HepG2 (cell line): ENCODE measurements around the gene RABEP1.

Experiments used
- CC2D1A ChIP-seq: sonication (generic); formaldehyde crosslinking; IDR thresholded peaks from 2 replicates; pipeline ENCODE4 v1.8.1; 2023; ENCODE audit warnings: mild to moderate bottlenecking, missing genetic modification reagents
- EP300 ChIP-seq, 3 experiments: sonication (generic) in 1 of 3; formaldehyde crosslinking in 1 of 3; IDR thresholded peaks; 2 replicates each; pipeline versions ENCODE4 v1.5.1 to v1.6.1; 2011 to 2020; ENCODE audit warnings: low read depth in 2 of 3, low read length in 2 of 3, borderline replicate concordance in 1 of 3, improper control_type of control experiment in 1 of 3, mild to moderate bottlenecking in 1 of 3, missing genetic modification reagents in 1 of 3, moderate library complexity in 1 of 3
- HNRNPLL ChIP-seq: fragments of 200-400 bp; formaldehyde crosslinking; IDR thresholded peaks from 2 replicates; pipeline ENCODE4 v1.6.1; 2017; ENCODE audit warnings: mild to moderate bottlenecking, low read depth, low read length; ENCODE audit not compliant: poor library complexity, severe bottlenecking
- PLRG1 ChIP-seq: fragments of 450-650 bp; conservative IDR thresholded peaks from 2 replicates; pipeline ENCODE4 v1.6.1; 2016
- POLR2A ChIP-seq, 2 experiments: IDR thresholded peaks; 2 replicates each; pipeline ENCODE4 v1.6.1; 2011; ENCODE audit warnings: low read depth in 2 of 2, low read length in 2 of 2, mild to moderate bottlenecking in 1 of 2, moderate library complexity in 1 of 2; ENCODE audit not compliant: insufficient read depth in 1 of 2
- SNRNP70 ChIP-seq: fragments of 200-400 bp; formaldehyde crosslinking; IDR thresholded peaks from 2 replicates; pipeline ENCODE4 v1.6.1; 2017; ENCODE audit warnings: mild to moderate bottlenecking, low read depth, low read length, moderate library complexity
- SSRP1 ChIP-seq: IDR thresholded peaks from 2 replicates; pipeline ENCODE4 v1.6.1; 2016; ENCODE audit warnings: control low read depth
- ZNF350 ChIP-seq: sonication (generic); formaldehyde crosslinking; IDR thresholded peaks from 2 replicates; pipeline ENCODE4 v1.4.0; 2020; ENCODE audit warnings: mild to moderate bottlenecking, low read depth, missing genetic modification reagents, borderline replicate concordance
- ZSCAN22 ChIP-seq: sonication (generic); formaldehyde crosslinking; IDR thresholded peaks from 2 replicates; pipeline ENCODE4 v1.4.0; 2020; ENCODE audit warnings: mild to moderate bottlenecking, missing genetic modification reagents
- TF ChIP-seq, protein P1 (sequence below): sonication (generic); formaldehyde crosslinking; IDR thresholded peaks from 2 replicates; pipeline ENCODE4 v1.4.0; 2020; ENCODE audit warnings: mild to moderate bottlenecking, missing genetic modification reagents, borderline replicate concordance
- TF ChIP-seq, protein P2 (sequence below): sonication (generic); formaldehyde crosslinking; IDR thresholded peaks from 2 replicates; pipeline ENCODE4 v1.5.0; 2020; ENCODE audit warnings: mild to moderate bottlenecking, missing genetic modification reagents, moderate library complexity
- TF ChIP-seq, protein P3 (sequence below), 2 experiments: sonication (generic) in 1 of 2; formaldehyde crosslinking in 1 of 2; IDR thresholded peaks; 2 replicates each; pipeline versions ENCODE4 v1.5.1 to v1.6.1; 2011 to 2020; ENCODE audit warnings: borderline replicate concordance in 1 of 2, low read depth in 1 of 2, low read length in 1 of 2, mild to moderate bottlenecking in 1 of 2, missing genetic modification reagents in 1 of 2, moderate library complexity in 1 of 2
- TF ChIP-seq, protein P4 (sequence below): sonication (generic); formaldehyde crosslinking; IDR thresholded peaks from 2 replicates; pipeline ENCODE4 v1.4.0; 2020; ENCODE audit warnings: missing genetic modification reagents
- TF ChIP-seq, protein P5 (sequence below): sonication (generic); formaldehyde crosslinking; IDR thresholded peaks from 2 replicates; pipeline ENCODE4 v1.4.0; 2020; ENCODE audit warnings: missing genetic modification reagents

DNA sequence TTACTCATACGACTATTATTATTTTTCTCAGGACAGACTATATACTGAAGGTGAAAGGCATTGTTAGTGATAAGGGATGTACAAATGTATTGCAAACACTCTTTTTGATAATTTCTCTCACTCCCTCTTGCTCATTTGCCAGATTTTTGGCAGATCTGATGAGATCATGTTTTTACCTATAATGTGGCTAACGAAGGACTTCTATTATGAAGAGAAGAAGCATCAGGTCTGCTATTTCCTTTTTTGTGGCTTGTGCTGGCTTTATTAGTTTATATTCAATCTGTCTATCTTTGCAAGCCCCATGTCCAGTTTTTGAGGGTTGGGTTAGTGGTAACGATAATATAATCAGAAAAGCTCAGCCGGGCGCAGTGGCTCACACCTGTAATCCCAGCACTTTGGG, 25.0 kb upstream of the RABEP1 start:
- TF ChIP-seq, protein P1, sequence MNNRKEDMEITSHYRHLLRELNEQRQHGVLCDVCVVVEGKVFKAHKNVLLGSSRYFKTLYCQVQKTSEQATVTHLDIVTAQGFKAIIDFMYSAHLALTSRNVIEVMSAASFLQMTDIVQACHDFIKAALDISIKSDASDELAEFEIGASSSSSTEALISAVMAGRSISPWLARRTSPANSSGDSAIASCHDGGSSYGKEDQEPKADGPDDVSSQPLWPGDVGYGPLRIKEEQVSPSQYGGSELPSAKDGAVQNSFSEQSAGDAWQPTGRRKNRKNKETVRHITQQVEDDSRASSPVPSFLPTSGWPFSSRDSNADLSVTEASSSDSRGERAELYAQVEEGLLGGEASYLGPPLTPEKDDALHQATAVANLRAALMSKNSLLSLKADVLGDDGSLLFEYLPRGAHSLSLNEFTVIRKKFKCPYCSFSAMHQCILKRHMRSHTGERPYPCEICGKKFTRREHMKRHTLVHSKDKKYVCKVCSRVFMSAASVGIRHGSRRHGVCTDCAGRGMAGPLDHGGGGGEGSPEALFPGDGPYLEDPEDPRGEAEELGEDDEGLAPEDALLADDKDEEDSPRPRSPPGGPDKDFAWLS, result no peak
- TF ChIP-seq, protein P2, sequence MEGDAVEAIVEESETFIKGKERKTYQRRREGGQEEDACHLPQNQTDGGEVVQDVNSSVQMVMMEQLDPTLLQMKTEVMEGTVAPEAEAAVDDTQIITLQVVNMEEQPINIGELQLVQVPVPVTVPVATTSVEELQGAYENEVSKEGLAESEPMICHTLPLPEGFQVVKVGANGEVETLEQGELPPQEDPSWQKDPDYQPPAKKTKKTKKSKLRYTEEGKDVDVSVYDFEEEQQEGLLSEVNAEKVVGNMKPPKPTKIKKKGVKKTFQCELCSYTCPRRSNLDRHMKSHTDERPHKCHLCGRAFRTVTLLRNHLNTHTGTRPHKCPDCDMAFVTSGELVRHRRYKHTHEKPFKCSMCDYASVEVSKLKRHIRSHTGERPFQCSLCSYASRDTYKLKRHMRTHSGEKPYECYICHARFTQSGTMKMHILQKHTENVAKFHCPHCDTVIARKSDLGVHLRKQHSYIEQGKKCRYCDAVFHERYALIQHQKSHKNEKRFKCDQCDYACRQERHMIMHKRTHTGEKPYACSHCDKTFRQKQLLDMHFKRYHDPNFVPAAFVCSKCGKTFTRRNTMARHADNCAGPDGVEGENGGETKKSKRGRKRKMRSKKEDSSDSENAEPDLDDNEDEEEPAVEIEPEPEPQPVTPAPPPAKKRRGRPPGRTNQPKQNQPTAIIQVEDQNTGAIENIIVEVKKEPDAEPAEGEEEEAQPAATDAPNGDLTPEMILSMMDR (CRISPR knock-in tag), result no peak
- TF ChIP-seq HNRNPLL (no peak), POLR2A (IDR thresholded peaks at IDR 0.05; ENCODE audit: insufficient read depth in 1 of 2, low read depth in 2 of 2, low read length in 2 of 2) (no peak), SNRNP70 (no peak), EP300 (IDR thresholded peaks at IDR 0.05; ENCODE audit: low read depth in 2 of 2, low read length in 2 of 2) (no peak), EP300 (CRISPR knock-in tag; IDR thresholded peaks at IDR 0.05; ENCODE audit: borderline replicate concordance) (no peak), CC2D1A (CRISPR knock-in tag) (no peak), SSRP1 (CRISPR knock-in tag) (no peak), ZSCAN22 (CRISPR knock-in tag) (no peak), ZNF350 (CRISPR knock-in tag) (no peak), PLRG1 (no peak)
- TF ChIP-seq, protein P3, sequence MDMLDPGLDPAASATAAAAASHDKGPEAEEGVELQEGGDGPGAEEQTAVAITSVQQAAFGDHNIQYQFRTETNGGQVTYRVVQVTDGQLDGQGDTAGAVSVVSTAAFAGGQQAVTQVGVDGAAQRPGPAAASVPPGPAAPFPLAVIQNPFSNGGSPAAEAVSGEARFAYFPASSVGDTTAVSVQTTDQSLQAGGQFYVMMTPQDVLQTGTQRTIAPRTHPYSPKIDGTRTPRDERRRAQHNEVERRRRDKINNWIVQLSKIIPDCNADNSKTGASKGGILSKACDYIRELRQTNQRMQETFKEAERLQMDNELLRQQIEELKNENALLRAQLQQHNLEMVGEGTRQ (IDR thresholded peaks at IDR 0.05; ENCODE audit: low read depth, low read length), result no peak
- TF ChIP-seq, protein P3 (CRISPR knock-in tag; IDR thresholded peaks at IDR 0.05; ENCODE audit: borderline replicate concordance), result no peak
- TF ChIP-seq, protein P4, sequence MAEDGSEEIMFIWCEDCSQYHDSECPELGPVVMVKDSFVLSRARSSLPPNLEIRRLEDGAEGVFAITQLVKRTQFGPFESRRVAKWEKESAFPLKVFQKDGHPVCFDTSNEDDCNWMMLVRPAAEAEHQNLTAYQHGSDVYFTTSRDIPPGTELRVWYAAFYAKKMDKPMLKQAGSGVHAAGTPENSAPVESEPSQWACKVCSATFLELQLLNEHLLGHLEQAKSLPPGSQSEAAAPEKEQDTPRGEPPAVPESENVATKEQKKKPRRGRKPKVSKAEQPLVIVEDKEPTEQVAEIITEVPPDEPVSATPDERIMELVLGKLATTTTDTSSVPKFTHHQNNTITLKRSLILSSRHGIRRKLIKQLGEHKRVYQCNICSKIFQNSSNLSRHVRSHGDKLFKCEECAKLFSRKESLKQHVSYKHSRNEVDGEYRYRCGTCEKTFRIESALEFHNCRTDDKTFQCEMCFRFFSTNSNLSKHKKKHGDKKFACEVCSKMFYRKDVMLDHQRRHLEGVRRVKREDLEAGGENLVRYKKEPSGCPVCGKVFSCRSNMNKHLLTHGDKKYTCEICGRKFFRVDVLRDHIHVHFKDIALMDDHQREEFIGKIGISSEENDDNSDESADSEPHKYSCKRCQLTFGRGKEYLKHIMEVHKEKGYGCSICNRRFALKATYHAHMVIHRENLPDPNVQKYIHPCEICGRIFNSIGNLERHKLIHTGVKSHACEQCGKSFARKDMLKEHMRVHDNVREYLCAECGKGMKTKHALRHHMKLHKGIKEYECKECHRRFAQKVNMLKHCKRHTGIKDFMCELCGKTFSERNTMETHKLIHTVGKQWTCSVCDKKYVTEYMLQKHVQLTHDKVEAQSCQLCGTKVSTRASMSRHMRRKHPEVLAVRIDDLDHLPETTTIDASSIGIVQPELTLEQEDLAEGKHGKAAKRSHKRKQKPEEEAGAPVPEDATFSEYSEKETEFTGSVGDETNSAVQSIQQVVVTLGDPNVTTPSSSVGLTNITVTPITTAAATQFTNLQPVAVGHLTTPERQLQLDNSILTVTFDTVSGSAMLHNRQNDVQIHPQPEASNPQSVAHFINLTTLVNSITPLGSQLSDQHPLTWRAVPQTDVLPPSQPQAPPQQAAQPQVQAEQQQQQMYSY (CRISPR knock-in tag), result no peak
- TF ChIP-seq, protein P5, sequence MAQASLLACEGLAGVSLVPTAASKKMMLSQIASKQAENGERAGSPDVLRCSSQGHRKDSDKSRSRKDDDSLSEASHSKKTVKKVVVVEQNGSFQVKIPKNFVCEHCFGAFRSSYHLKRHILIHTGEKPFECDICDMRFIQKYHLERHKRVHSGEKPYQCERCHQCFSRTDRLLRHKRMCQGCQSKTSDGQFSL (CRISPR knock-in tag), result no peak
